ENCODE data around the gene ZNF366. TPM values are rescaled to one million over a fixed set of nuclear protein-coding genes. Genes with fewer than 3 reads are reported as not detected.

The ZNF366 gene
- total and polyA plus RNA-seq, 10 donors, result 0.26 to 19.8 (median 9.4) TPM

DNA sequence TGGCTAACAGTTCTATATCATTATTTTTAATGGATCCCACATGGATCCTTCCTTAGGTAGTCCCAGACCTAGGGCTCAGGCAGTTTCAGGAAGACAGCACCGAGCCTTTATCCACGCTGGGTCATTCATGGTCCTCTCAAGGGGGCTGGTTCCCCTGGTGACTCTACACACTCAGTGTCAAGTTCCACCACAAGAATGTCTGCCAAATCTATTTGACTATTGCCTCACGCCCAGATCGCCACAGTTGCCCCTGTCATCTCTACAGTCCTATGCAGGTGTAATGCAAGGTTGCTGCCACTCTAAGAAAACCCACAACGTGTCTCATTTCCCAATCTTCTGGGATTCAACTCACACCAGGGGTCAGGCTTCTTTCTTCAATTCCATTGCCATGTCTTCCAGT lies 8.0 kb upstream of the ZNF366 start:
- no peaks in the 10 kb centered on the region for H3K36me3 ChIP-seq
- intact Hi-C loops (cut with DNase I; ENCODE audit: low total_unique reads), result no loop called here
- H3K4me3 ChIP-seq, result no peak overlapping the region
- no peak overlapping the region for H3K27ac ChIP-seq
- TF ChIP-seq, protein P1, sequence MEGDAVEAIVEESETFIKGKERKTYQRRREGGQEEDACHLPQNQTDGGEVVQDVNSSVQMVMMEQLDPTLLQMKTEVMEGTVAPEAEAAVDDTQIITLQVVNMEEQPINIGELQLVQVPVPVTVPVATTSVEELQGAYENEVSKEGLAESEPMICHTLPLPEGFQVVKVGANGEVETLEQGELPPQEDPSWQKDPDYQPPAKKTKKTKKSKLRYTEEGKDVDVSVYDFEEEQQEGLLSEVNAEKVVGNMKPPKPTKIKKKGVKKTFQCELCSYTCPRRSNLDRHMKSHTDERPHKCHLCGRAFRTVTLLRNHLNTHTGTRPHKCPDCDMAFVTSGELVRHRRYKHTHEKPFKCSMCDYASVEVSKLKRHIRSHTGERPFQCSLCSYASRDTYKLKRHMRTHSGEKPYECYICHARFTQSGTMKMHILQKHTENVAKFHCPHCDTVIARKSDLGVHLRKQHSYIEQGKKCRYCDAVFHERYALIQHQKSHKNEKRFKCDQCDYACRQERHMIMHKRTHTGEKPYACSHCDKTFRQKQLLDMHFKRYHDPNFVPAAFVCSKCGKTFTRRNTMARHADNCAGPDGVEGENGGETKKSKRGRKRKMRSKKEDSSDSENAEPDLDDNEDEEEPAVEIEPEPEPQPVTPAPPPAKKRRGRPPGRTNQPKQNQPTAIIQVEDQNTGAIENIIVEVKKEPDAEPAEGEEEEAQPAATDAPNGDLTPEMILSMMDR (IDR thresholded peaks at IDR 0.05 in 8 of 11, conservative IDR thresholded peaks at IDR 0.05 in 3 of 11), result no peak
- TF ChIP-seq POLR2A (IDR thresholded peaks at IDR 0.05), result no peak
- no peak for TF ChIP-seq POLR2AphosphoS5 (IDR thresholded peaks at IDR 0.05)
- no peaks in the 10 kb centered on the region for H3K27me3 ChIP-seq (replicated peaks in 1 of 7)
- WGBS, 5 donors, result 84 to 93% (median 85%) methylated on average over 5 of the region's 5 CpGs
- H3K4me1 ChIP-seq, result peaks cover 0 to 21% (median 16%) of the 10 kb centered on the region in 6 donors
- H3K9me3 ChIP-seq, result peaks cover 0 to 16% (median 0%) of the 10 kb centered on the region in 8 donors
- no peak for DNase-seq

DNA sequence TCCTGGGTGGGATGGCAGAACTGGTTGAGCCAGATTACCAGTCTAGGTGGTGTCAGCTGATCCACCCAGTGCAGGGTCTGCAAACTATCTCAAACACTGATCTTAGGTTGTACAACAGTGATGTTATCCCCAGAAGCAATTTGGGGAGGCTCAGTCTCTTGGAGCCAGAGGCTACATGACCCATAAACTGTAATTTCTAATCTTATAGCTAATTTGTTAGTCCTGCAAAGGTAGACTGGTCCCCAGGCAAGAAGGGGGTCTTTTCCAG lies 5.3 kb upstream of the ZNF366 start:
- Histone ChIP-seq H3K4me3 (no peak overlapping the region), H3K27ac (no peak overlapping the region), H3K36me3 (no peaks in the 10 kb centered on the region), H3K27me3 (replicated peaks in 1 of 7) (no peaks in the 10 kb centered on the region), H3K9me3 (no peaks in the 10 kb centered on the region), H3K4me1 (peaks cover 7 to 33% (median 25%) of the 10 kb centered on the region in 6 donors)
- DNase-seq, result no peak
- TF ChIP-seq POLR2AphosphoS5 (IDR thresholded peaks at IDR 0.05) (no peak), POLR2A (IDR thresholded peaks at IDR 0.05) (no peak)
- intact Hi-C loops (cut with DNase I; ENCODE audit: low total_unique reads), result no loop called here

DNA sequence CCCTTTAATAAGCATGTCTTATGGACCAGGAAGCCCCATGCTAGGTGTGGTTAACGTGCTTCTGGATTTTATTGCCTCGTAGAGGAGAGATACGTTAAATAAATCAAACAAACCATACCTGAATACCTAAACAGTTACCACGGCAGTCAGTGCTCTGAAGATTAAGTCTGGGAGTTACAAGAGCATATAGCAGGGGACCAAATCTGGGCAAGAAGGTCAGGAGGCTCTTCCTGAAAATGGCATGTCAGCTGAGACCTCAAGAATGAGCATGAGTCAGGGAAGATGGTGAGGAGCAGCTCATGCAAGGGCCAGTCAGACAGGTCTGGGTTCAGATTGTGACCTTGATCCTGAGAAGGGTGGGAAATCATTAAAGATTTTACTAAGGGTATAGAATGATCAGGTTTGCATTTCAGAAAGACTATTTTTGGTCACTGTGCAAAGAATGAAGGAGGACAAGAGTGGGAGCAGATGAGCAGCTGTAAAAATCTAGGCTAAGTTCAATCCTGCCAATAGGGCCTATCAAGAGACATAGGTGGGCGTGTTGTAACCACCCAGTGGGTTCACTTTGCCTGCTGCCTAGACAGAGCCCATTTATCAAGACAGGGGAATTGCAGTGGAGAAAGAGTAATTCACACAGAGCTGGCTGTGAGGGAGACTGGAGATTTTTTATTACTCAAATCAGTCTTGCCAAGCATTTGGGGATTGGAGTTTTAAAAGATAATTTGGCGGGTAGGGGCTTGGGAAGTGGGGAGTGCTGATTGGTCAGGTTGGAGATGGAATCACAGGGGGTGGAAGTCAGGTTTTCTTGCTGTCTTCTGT lies 4.8 kb upstream of the ZNF366 start:
- Histone ChIP-seq H3K36me3 (no peaks in the 10 kb centered on the region), H3K9me3 (no peaks in the 10 kb centered on the region), H3K4me3 (no peak overlapping the region), H3K4me1 (peaks cover 12 to 37% (median 29%) of the 10 kb centered on the region in 6 donors), H3K27ac (no peak overlapping the region), H3K27me3 (replicated peaks in 1 of 7) (no peaks in the 10 kb centered on the region)
- TF ChIP-seq POLR2A (IDR thresholded peaks at IDR 0.05) (no peak), POLR2AphosphoS5 (IDR thresholded peaks at IDR 0.05) (no peak)
- TF ChIP-seq, protein P1 (IDR thresholded peaks at IDR 0.05 in 8 of 11, conservative IDR thresholded peaks at IDR 0.05 in 3 of 11), result no peak
- intact Hi-C loops (cut with DNase I; ENCODE audit: low total_unique reads), result no loop called here
- no peak for DNase-seq
- WGBS, 5 donors, result 77 to 88% (median 85%) methylated on average over 6 of the region's 6 CpGs

DNA sequence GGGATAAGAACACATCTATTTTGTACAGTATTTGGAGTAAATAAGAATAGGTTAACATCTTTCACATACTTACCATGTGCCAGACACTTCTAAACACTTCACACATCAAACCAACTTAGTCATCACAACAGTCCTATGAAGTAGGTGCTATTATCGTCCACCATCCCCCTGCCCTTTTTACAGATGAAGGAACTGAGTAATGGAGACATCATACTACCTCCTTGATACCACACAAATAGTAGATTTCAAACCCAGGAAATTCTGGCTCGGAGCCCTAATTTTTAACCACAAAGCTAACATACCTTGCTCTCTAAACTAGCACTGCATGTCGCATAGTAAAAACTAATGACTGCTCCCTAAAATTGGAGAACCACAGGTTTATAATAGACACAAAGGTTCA lies 4.2 kb upstream of the ZNF366 start:
- Histone ChIP-seq H3K4me1 (peaks cover 13 to 43% (median 29%) of the 10 kb centered on the region in 6 donors), H3K27ac (no peak overlapping the region), H3K27me3 (replicated peaks in 1 of 7) (no peaks in the 10 kb centered on the region), H3K4me3 (no peak overlapping the region), H3K9me3 (no peaks in the 10 kb centered on the region), H3K36me3 (no peaks in the 10 kb centered on the region)
- WGBS, 5 donors, result 47 to 59% (median 54%) methylated on average over 3 of the region's 3 CpGs
- intact Hi-C loops (cut with DNase I; ENCODE audit: low total_unique reads), result no loop called here
- TF ChIP-seq POLR2A (IDR thresholded peaks at IDR 0.05), result no peak
- no peak for TF ChIP-seq POLR2AphosphoS5 (IDR thresholded peaks at IDR 0.05)
- TF ChIP-seq, protein P1 (IDR thresholded peaks at IDR 0.05 in 8 of 11, conservative IDR thresholded peaks at IDR 0.05 in 3 of 11), result no peak
- DNase-seq, result no peak
